GM12892 (cell line): Measurements from ENCODE around the gene GADD45GIP1.

Source experiments
- POLR2A ChIP-seq: IDR thresholded peaks from 2 replicates; pipeline ENCODE4 v1.6.1; 2011; ENCODE audit warnings: low read depth, low read length, control low read depth
- TAF1 ChIP-seq: IDR thresholded peaks from 2 replicates; pipeline ENCODE4 v1.6.1; 2011; ENCODE audit warnings: low read depth, mild to moderate bottlenecking, control low read depth, low read length, borderline replicate concordance

DNA sequence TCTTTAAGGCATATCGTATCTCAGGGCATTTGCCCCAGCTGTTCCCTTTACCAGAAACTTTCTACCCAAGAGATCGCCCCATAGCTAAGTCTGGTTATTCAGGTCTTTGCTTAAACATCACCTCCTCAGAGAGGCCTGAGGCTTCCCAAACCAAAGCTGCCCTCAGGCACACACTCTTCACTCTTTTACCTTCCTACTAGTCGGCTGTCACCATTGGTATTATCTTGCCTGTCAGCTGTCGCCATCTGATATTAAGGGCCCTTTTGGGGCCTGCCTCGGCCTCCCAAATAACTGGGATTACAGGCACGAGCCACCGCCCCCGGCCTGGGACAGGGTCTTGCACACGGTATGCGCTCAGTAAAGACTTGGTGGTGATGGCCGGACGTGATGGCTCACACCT, 1.0 kb downstream of the GADD45GIP1 start:
- no peak for TF ChIP-seq POLR2A
- TF ChIP-seq TAF1: no peak
